GM12865 (cell line): Measurements from ENCODE around the gene MTA1.
A peak's percentile ranks its signal among the peaks of the same experiment; 100 is the strongest.

Experiments used
- DNase-seq: peaks from one replicate; pipeline ENCODE4 v3.0.0; 2010; ENCODE audit warnings: low read depth
- H3K4me3 ChIP-seq: 2 replicates; pipeline ENCODE4 v1.5.1; 2011; ENCODE audit warnings: mild to moderate bottlenecking, low read depth, low read length, control low read depth
- CTCF ChIP-seq: IDR thresholded peaks from 2 replicates; pipeline ENCODE4 v1.5.1; 2011; ENCODE audit warnings: low read length, control low read depth, low read depth, inconsistent platforms; ENCODE audit not compliant: insufficient read depth; ENCODE audit errors: missing control alignments

Gene MTA1

GRCh38 chr14:105415481-105416428 is 3.9 kb upstream of the MTA1 start:
- no peak for DNase-seq
- peak overlapping the region; percentile 29 for H3K4me3 ChIP-seq
- no peak for TF ChIP-seq CTCF

DNA sequence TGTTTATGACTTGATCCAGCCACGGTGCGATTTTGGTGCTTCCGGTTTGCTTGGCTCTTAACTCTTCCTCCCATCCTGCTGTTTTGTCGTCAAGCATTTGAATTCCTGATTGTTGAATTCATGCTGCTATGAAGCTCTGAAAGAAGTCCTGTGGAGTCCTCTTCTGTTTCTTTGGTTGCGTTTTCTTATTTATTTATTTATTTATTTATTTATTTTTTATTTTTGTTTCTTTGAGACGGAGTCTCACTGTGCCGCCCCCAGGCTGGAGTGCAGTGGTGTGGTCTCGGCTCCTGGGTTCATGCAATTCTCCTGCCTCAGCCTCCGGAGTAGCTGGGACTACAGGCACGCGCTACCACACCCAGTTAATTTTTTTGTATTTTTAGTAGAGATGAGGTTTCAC is 3.0 kb upstream of the MTA1 start:
- TF ChIP-seq CTCF, result no peak
- no peak for DNase-seq
- no peak overlapping the region for H3K4me3 ChIP-seq

GRCh38 chr14:105417690-105418121 is 1.9 kb upstream of the MTA1 start:
- H3K4me3 ChIP-seq, result no peak overlapping the region
- no peak for DNase-seq
- TF ChIP-seq CTCF, result no peak

- no peak for TF ChIP-seq CTCF
- peak overlapping the region; percentile 77; the same call in 1 of the 2 replicates for H3K4me3 ChIP-seq
- DNase-seq, result no peak
Observed at GRCh38 chr14:105418269-105419194, 1.1 kb upstream of the MTA1 start.

DNA sequence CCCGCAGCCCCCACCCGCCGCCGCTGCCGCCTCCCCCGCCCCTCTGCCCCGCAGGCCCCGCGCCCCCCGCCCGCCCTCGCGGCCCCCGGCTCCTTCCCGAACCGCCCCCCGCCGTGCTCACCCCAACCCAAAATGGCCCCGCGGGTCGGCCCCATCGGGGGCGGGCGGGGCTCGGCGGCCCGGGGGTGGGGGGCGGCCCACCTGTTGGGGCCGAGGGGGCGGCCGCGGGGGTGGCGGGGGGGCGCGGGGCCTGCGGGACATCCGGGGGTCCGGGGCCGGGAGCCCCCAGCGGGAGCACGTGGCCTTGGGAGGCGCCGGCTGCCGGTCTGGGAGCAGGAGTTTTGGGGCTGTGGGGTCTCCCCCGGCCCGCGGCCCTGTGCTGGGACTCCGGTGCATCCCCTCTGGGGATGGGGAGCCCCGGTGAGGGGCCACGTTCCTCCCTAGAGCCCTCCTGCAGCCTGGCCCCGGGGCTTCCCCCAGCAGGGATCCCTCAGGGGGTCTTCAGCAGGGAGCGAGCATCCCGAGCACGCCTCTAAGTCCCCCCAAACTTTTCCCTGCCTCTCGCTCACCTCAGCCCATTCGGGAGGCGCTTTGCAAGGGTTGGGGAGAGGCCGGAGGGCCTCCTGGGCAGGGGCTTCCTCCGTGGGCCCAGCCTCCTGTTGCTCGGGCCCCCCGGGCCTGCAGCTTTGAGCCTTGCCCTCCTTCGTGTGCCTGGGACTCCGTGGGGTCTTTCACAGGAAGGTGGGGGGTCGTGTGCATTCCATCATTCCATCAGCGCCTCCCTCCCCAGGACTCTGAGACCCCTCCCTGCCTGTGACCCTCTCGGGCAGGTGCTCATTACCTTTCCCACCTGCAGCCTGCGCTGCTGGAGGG is 710 bp downstream of the MTA1 start:
- TF ChIP-seq CTCF, result no peak
- DNase-seq, result no peak
- H3K4me3 ChIP-seq, result peak overlapping the region; percentile 91

GRCh38 chr14:105420974-105421674 is 1.5 kb downstream of the MTA1 start:
- no peak for DNase-seq
- TF ChIP-seq CTCF, result no peak
- peak overlapping the region; percentile 91 for H3K4me3 ChIP-seq
